ENCODE results near the gene HMGB1. TPM values are rescaled to one million over a fixed set of nuclear protein-coding genes. Genes with fewer than 3 reads are reported as not detected.
"Not testable (repeated sequence)": the region's sequence is repeated elsewhere in the genome, so short reads cannot be mapped to it uniquely, and the experiment has no call there.

Gene HMGB1
- total RNA-seq, 1 donor: 313 TPM

DNA sequence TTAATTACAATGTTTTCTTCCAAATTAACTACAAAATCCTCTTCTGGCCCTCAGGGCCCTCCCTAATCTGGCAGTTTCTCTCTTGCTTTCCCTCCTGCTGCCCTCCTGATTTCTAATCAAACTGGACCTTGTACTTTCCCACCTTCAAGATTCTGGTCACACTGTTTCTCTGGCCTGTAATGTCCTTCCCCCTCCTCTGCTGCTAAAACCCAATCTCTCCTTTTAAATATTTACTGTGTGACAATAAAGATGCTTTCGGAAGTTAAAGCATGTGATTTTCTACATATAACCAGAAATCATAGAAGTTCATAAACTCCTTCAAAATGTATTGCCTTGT, 14.1 kb upstream of the HMGB1 start:
- peaks cover 8% of the 10 kb centered on the region for H3K4me1 ChIP-seq (ENCODE audit: insufficient read depth, low read length)
- no peak overlapping the region for H3K4me3 ChIP-seq (ENCODE audit: low read length)
- no peaks in the 10 kb centered on the region for H3K9me3 ChIP-seq (ENCODE audit: low read depth, low read length)
- no peaks in the 10 kb centered on the region for H3K27me3 ChIP-seq (ENCODE audit: insufficient read depth, low read length)

DNA sequence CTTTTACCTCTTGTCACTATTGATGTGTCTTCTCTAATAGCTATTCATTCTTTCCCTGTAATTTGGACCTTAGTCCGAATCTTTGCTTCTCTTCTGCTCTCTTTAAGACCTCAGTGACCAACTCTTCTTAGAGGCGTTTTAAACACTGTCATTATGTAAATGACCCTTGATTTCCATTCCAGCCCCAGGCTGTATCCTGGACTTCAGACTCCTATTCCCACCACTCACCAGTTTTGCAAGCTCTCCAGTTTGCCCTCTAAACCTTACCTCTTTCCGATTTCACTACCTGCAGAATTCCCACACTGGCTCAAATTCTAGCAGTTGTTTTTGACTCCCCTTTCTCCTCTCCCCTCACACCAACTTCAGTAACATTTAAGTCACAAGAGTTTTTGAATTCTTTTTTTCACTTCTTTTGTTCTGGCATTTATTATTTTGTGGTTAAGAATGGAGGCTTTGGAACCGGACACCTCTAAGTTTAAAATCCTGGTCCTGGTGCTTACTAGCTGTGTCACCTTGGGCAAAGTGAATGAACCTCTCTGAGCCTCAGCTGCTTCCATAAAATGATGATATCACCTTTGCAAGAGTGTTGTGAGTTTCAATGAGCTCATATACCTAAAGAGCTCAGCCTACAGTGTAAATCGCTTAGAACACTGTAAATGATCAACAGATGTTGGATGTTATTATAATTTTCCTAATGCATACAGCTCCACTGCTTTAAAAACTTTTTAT, 13.6 kb upstream of the HMGB1 start:
- no peaks in the 10 kb centered on the region for H3K27me3 ChIP-seq (ENCODE audit: insufficient read depth, low read length)
- no peak overlapping the region for H3K4me3 ChIP-seq (ENCODE audit: low read length)
- H3K4me1 ChIP-seq (ENCODE audit: insufficient read depth, low read length): peaks cover 8% of the 10 kb centered on the region
- no peaks in the 10 kb centered on the region for H3K9me3 ChIP-seq (ENCODE audit: low read depth, low read length)

DNA sequence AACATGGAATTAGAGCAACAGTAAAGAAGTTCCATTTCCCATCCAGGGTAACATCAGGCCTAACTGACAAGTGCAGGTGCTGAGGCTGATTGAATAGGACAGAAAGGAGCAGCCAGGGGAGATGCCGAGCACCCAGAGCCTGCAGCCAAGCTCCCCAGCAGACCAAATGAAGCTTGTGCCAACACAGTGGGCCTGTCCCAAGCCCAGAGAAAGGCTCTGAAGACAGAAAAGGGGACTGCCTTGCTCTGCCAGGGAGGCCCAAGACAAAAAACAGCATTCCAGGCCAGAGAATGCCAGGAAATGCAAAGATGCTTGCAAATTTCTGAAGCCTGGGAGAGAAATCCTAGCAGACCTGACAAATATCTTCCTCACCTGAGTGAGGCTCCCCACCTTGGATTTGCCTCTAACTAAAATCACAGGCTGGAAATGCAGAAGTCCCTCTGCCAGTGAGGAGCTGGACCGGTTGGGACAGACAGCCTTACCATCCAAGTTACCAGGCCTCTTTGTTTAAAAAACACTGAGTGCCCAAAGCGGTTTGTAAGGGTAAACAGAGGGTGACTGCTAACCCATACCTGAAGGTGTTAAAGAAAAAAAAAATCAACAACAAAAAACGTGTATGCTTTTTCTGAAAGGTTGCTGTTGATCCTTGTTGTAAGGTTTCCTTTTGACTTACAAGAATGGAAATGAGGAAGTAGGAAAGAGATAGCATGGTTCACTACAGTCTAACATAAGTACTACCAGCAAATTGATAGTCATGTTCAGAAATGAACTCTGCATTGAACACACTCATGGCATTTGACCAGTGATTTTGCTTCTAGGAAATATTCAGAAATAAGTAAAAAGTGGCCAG, 11.8 kb upstream of the HMGB1 start:
- Histone ChIP-seq H3K4me1 (ENCODE audit: insufficient read depth, low read length) (peaks cover 8% of the 10 kb centered on the region), H3K4me3 (ENCODE audit: low read length) (no peak overlapping the region), H3K27me3 (ENCODE audit: insufficient read depth, low read length) (no peaks in the 10 kb centered on the region), H3K9me3 (ENCODE audit: low read depth, low read length) (no peaks in the 10 kb centered on the region)

DNA sequence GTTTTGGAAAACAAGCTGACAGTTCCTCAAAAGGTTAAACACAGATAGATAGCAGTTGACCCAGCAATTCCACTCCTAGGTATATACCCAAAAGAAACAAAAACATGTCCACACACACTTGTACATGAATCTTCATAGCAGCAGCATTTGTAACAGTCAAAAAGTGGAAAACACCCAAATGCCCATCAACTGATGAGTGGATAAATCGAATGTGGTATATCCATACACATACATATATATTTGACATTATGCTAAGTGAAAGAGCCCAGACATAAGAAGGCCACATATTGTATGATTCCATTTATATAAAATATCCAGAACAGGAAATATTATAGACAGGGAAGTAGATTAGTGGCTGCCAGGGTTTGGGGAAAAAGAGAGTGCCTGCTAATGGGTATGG, 7.9 kb upstream of the HMGB1 start:
- H3K9me3 ChIP-seq (ENCODE audit: low read depth, low read length): no peaks in the 10 kb centered on the region
- no peak overlapping the region for H3K4me3 ChIP-seq (ENCODE audit: low read length)
- H3K27me3 ChIP-seq (ENCODE audit: insufficient read depth, low read length): no peaks in the 10 kb centered on the region
- peaks cover 8% of the 10 kb centered on the region for H3K4me1 ChIP-seq (ENCODE audit: insufficient read depth, low read length)

DNA sequence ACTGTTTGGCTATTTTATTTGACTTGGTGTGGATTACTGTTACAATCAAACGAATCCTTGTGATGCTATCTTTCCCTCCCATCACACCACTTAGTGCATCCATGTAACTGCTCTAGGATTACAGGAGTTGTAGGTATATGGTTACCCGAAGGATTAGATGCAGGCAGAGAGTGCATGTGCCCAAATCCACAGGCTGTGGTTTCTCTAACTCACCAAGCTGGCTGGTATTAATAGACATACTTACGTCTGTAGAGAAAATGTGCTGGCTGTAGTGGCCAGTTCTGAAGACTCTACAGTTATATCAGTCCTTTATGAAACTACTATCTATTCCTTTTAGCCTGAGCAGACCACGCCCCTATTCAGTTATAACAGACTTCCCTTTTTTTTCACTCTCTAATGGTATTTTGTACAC, 1.1 kb upstream of the HMGB1 start:
- Histone ChIP-seq H3K4me1 (ENCODE audit: insufficient read depth, low read length) (peaks cover 30% of the 10 kb centered on the region), H3K9me3 (ENCODE audit: low read depth, low read length) (no peaks in the 10 kb centered on the region), H3K4me3 (ENCODE audit: low read length) (no peak overlapping the region), H3K27me3 (ENCODE audit: insufficient read depth, low read length) (no peaks in the 10 kb centered on the region)

DNA sequence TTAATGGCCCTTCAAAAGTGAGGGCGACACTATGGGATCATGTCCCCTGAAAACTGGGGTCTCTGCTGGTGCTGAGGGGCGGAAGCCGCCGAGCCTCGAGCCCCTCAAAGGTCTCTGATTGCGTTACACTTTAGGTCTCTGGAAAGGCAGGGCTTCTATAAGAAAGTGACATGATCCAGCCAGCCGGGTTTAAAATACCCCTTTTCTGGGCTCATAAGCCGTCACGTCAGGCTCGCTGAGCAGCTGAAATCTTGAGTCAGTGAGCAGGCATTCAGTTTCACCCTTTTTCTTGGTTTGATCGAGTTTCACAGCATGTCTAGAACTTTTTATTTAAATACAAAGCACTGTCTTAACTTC, 600 bp upstream of the HMGB1 start:
- Histone ChIP-seq H3K9me3 (ENCODE audit: low read depth, low read length) (no peaks in the 10 kb centered on the region), H3K4me3 (ENCODE audit: low read length) (no peak overlapping the region), H3K4me1 (ENCODE audit: insufficient read depth, low read length) (peaks cover 30% of the 10 kb centered on the region)

DNA sequence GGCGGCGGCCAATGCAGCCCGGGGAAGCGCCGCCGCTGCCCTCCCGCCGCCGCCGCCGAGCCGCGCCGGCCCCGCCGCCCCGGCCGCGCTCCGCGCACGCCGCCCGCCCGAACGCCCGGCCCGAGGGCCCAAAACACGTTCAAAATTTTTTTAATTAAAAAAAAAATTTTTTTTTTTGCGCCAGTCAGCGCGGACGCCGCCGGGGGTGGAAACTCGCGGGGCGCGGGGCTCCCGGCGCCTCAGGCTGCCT, 468 bp downstream of the HMGB1 start:
- Histone ChIP-seq H3K4me3 (ENCODE audit: low read length) (peak overlapping the region; percentile 94), H3K27me3 (ENCODE audit: insufficient read depth, low read length) (no peaks in the 10 kb centered on the region), H3K4me1 (ENCODE audit: insufficient read depth, low read length) (peaks cover 30% of the 10 kb centered on the region), H3K9me3 (ENCODE audit: low read depth, low read length) (no peaks in the 10 kb centered on the region)

More for the DNA sequence above, 600 bp upstream of the HMGB1 start:
- no peaks in the 10 kb centered on the region for H3K27me3 ChIP-seq (ENCODE audit: insufficient read depth, low read length)

DNA sequence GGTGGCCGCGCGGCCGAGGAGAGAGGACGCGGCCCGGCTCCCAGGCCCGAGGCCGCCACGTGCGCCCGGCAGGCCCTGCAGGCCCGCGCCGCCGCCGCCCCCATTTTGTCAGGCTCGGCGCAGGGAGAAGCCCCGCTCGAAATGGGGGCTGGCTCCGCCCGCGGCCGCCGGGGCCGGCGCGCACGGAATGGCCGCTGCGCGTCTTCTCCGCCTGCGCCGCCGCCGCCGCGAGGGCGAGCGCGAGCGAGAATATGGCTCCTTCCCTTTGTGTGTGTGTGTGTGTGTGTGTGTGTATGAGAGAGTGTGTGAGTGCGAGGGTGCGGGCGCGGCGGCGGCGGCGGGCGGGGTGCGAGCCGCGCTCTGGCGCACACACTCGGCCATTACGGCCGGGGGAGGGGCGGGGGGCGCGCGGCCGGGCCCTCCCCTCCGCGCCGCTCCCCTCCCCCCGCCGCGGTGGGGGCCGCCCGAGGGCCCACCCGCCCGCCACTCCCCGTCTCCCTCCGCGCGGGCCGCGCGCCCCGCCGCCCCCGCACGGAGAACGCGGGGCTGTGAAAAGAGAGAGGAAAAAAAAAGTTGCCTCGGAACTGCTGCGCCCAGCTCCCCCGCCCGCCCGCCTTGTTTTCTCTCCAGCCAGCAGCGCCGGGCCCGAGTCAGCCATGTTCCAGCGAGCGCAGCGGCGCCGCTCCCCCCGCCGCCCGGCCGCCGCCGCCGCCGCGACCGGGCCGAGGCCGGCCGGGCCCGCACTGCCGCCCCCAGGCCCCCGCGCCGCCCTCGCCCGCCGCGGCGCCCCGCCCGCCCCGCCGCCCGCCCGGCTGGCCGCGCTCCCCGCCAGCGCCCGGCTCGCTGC, 1.0 kb downstream of the HMGB1 start:
- H3K4me3 ChIP-seq (ENCODE audit: low read length): peak overlapping the region; percentile 59
- peaks cover 30% of the 10 kb centered on the region for H3K4me1 ChIP-seq (ENCODE audit: insufficient read depth, low read length)
- H3K9me3 ChIP-seq (ENCODE audit: low read depth, low read length): no peaks in the 10 kb centered on the region
- no peaks in the 10 kb centered on the region for H3K27me3 ChIP-seq (ENCODE audit: insufficient read depth, low read length)

DNA sequence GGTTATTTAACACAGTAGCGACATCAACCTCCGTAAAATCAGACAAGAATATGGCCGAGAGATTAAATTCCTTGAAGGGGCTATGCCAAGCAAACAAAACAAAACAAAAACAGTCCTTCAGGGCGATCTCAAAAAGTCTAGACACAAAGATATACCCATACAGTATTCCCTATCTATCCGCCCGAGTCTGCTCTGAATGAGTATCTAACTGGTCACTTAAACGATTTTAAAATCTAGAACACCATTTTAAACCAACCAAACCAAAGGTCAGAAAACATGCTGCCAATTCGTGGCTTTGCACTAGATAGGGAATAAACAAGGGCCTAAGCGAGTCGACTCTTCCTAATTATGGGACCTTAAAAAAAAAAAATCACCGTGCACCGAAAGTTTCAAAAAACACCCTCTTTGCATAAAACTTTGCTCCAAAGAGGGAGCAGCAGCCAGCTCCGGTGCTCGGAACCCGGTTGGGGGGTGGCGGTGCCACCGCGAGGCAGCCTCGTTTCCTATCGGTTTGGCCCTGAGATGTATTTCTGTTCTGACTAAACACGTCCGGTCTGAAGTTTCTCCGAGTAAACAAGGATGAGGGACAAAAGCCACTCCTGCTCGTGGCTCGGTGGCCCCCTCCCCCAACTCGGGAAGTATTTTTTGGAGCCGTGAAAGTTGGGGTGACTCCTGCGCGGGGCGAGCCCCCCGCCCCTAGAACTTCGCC, 1.8 kb downstream of the HMGB1 start:
- Histone ChIP-seq H3K4me1 (ENCODE audit: insufficient read depth, low read length) (peaks cover 30% of the 10 kb centered on the region), H3K9me3 (ENCODE audit: low read depth, low read length) (no peaks in the 10 kb centered on the region), H3K4me3 (ENCODE audit: low read length) (peak overlapping the region; percentile 59), H3K27me3 (ENCODE audit: insufficient read depth, low read length) (no peaks in the 10 kb centered on the region)

DNA sequence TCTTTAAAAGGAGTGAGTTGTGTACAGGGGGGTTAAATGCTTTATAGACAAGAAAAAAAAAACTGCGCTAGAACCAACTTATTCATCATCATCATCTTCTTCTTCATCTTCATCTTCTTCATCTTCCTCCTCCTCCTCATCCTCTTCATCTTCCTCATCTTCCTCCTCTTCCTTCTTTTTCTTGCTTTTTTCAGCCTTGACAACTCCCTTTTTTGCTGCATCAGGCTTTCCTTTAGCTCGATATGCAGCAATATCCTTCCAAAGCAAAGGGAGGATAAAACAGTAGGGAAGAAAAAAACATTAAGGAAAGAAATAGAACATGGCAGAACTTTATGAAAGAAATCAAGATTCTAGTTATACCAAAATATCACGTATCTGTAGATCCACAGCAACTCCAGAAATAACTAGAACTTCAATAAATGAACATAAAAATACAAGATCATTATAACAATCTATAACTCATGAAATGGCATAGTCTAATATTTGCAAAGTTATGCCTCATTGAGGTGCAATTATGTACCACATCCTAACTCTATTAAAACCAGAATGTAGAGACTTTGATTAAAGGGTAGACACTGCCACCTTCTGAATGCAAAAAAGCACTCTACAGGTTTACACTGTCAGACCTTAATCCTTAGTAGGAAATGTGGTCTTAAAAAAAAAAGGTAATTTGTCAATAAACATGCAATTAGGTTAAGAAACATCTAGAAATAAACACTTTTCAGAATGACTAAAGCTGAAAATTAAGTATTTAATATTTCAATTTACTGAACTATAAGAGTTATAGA, 4.3 kb downstream of the HMGB1 start:
- not testable (repeated sequence) for H3K9me3 ChIP-seq (ENCODE audit: low read depth, low read length); H3K4me3 ChIP-seq (ENCODE audit: low read length); H3K27me3 ChIP-seq (ENCODE audit: insufficient read depth, low read length)
- H3K4me1 ChIP-seq (ENCODE audit: insufficient read depth, low read length): peaks cover 24% of the 10 kb centered on the region

DNA sequence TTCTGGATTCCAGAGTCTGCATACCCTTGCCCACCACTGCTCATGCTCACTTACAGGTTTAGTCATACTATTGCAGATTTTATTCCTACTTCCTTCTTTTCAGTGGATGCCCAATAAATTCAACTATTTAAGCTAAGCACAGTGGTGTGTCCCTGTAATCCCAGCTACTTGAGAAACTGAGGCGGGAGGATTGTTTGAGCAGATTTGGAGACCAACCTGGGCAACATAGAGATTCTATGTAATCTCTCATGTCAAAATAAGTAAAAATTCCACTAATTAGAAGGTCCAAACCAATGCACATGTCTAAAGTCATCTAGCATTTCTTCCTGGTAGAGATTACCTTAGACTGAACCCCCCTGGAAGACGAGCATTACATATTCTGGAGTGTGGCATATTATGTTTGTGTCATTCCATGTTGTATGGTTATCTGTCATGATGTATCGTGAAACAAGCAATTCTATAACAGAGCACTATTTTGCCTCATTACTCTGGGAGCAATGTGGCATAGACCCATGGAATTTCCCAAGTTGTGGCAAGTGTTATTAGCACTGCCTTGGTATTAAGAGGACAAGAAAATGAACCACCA, 8.3 kb downstream of the HMGB1 start:
- peaks cover 1% of the 10 kb centered on the region for H3K4me1 ChIP-seq (ENCODE audit: insufficient read depth, low read length)
- no peak overlapping the region for H3K4me3 ChIP-seq (ENCODE audit: low read length)
- H3K9me3 ChIP-seq (ENCODE audit: low read depth, low read length): no peaks in the 10 kb centered on the region
- no peaks in the 10 kb centered on the region for H3K27me3 ChIP-seq (ENCODE audit: insufficient read depth, low read length)

DNA sequence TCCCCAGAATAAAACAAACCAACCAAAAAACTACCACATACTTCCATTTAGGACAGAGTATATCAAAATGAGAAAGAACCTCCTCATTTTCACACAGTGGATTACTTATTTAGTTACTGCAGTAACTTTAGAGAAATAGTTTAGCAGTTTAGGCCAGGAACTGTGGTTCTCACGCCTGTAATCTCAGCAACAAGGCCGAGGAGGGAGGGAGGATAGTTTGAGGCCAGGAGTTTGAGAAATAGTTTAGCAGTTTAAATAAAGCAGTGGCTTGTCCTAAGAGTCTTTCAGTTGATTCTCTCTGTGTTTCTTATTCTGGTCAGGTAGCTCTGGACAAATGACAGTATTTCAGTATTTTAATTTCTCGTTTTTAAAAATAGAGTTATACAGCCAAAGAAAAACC, 9.4 kb downstream of the HMGB1 start:
- H3K4me1 ChIP-seq (ENCODE audit: insufficient read depth, low read length): no peaks in the 10 kb centered on the region
- H3K4me3 ChIP-seq (ENCODE audit: low read length): no peak overlapping the region
- H3K9me3 ChIP-seq (ENCODE audit: low read depth, low read length): no peaks in the 10 kb centered on the region
- H3K27me3 ChIP-seq (ENCODE audit: insufficient read depth, low read length): no peaks in the 10 kb centered on the region

DNA sequence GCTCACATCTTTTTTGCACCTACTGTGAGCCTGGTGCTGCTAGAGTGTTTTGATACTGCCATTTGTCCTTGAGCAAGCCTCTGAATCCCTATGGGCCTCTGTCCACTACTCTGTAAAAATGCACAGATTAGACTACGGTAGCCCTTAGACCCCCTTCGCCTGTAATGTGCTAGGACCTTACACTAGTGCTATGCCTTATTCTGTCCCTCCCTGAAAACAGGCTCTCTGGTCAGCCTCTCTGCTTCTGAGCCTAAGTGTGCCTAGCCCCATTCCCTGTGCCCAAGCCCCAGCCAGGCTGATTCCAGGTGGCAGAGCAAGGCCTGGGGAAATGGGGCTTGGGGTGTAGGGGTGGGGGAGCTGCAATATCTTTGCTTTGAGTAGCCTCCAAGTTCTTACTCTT, 10.7 kb downstream of the HMGB1 start:
- Histone ChIP-seq H3K4me1 (ENCODE audit: insufficient read depth, low read length) (no peaks in the 10 kb centered on the region), H3K9me3 (ENCODE audit: low read depth, low read length) (no peaks in the 10 kb centered on the region), H3K27me3 (ENCODE audit: insufficient read depth, low read length) (no peaks in the 10 kb centered on the region), H3K4me3 (ENCODE audit: low read length) (no peak overlapping the region)

DNA sequence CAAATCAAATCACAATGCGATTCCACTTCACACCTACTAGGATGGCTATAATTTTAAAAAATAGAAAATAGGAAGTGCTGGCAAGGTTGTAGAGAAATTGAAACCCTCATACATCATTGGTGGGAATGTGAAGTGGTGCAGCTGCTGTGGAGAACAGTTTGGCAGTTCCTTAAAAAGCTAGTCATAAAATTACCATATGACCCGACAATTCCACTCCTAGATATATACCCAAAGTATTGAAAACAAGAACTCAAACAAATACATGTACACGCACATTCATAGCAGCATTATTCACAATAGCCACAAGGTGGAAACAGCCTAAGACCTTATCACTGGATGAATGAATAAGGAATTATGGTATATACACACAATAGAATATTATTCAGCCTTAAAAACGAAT, 12.0 kb downstream of the HMGB1 start:
- Histone ChIP-seq H3K9me3 (ENCODE audit: low read depth, low read length) (no peaks in the 10 kb centered on the region), H3K4me3 (ENCODE audit: low read length) (no peak overlapping the region), H3K4me1 (ENCODE audit: insufficient read depth, low read length) (no peaks in the 10 kb centered on the region), H3K27me3 (ENCODE audit: insufficient read depth, low read length) (no peaks in the 10 kb centered on the region)
